ENCODE measurements around the gene LRIT2. TPM values are rescaled to one million over a fixed set of nuclear protein-coding genes. Genes with fewer than 3 reads are reported as not detected.

LRIT2 gene
- total RNA-seq, 2 donors from 2014 or later: not detected

GRCh38 chr10:84213076-84213475 is 12.3 kb downstream of the LRIT2 start:
- Histone ChIP-seq H3K27me3 (no peaks in the 10 kb centered on the region), H3K27ac (no peak overlapping the region), H3K4me1 (no peaks in the 10 kb centered on the region), H3K9me3 (no peaks in the 10 kb centered on the region), H3K9ac (ENCODE audit: low read depth in 2 of 2, low read length in 2 of 2) (no peak overlapping the region), H3K36me3 (no peaks in the 10 kb centered on the region), H3K4me3 (no peak overlapping the region)
- intact Hi-C loops (cut with DNase I): no loop called here
- no peak for TF ChIP-seq CTCF (IDR thresholded peaks at IDR 0.05)
- no peak for DNase-seq

- Histone ChIP-seq H3K36me3 (no peaks in the 10 kb centered on the region), H3K27me3 (no peaks in the 10 kb centered on the region), H3K9me3 (no peaks in the 10 kb centered on the region), H3K4me3 (no peak overlapping the region), H3K4me1 (no peaks in the 10 kb centered on the region), H3K27ac (no peak overlapping the region), H3K9ac (ENCODE audit: low read depth in 2 of 2, low read length in 2 of 2) (no peak overlapping the region)
- TF ChIP-seq CTCF (IDR thresholded peaks at IDR 0.05): no peak
- intact Hi-C loops (cut with DNase I): no loop called here
- DNase-seq: no peak
Observed at GRCh38 chr10:84212014-84212413, 13.3 kb downstream of the LRIT2 start.

GRCh38 chr10:84211566-84211965 is 13.8 kb downstream of the LRIT2 start:
- no peak for TF ChIP-seq CTCF (IDR thresholded peaks at IDR 0.05)
- intact Hi-C loops (cut with DNase I): no loop called here

GRCh38 chr10:84208023-84208422 is 17.3 kb downstream of the LRIT2 start:
- Histone ChIP-seq H3K27ac (no peak overlapping the region), H3K27me3 (no peaks in the 10 kb centered on the region), H3K4me3 (no peak overlapping the region), H3K4me1 (no peaks in the 10 kb centered on the region), H3K9me3 (no peaks in the 10 kb centered on the region), H3K36me3 (no peaks in the 10 kb centered on the region), H3K9ac (ENCODE audit: low read depth in 2 of 2, low read length in 2 of 2) (no peak overlapping the region)
- no peak for DNase-seq
- TF ChIP-seq CTCF (IDR thresholded peaks at IDR 0.05): no peak
- intact Hi-C loops (cut with DNase I): no loop called here

More at GRCh38 chr10:84211566-84211965, 13.8 kb downstream of the LRIT2 start:
- Histone ChIP-seq H3K27ac (no peak overlapping the region), H3K36me3 (no peaks in the 10 kb centered on the region), H3K4me1 (no peaks in the 10 kb centered on the region), H3K9me3 (no peaks in the 10 kb centered on the region), H3K4me3 (no peak overlapping the region), H3K27me3 (no peaks in the 10 kb centered on the region), H3K9ac (ENCODE audit: low read depth in 2 of 2, low read length in 2 of 2) (no peak overlapping the region)
- no peak for DNase-seq

GRCh38 chr10:84205853-84206525 is 19.4 kb downstream of the LRIT2 start:
- H3K27me3 ChIP-seq: no peaks in the 10 kb centered on the region
- DNase-seq: no peak
- no peak for TF ChIP-seq CTCF (IDR thresholded peaks at IDR 0.05)
- H3K4me1 ChIP-seq: peaks cover 7% of the 10 kb centered on the region
- H3K9me3 ChIP-seq: no peaks in the 10 kb centered on the region
- H3K4me3 ChIP-seq: no peak overlapping the region
- intact Hi-C loops (cut with DNase I): loop anchor here (2.0 kb wide), 1 partner anchor 57 kb away; no protein-coding TSS in a partner anchor
- H3K27ac ChIP-seq: no peak overlapping the region
- H3K36me3 ChIP-seq: no peaks in the 10 kb centered on the region
- no peak overlapping the region for H3K9ac ChIP-seq (ENCODE audit: low read depth in 2 of 2, low read length in 2 of 2)

Measured in colonic mucosa (tissue), 4 donors.